GM12865 (cell line): ENCODE data around the gene TBC1D22A.

Experiments
- DNase-seq: peaks from one replicate; pipeline ENCODE4 v3.0.0; 2010; ENCODE audit warnings: low read depth
- H3K4me3 ChIP-seq: 2 replicates; pipeline ENCODE4 v1.5.1; 2011; ENCODE audit warnings: mild to moderate bottlenecking, low read depth, low read length, control low read depth
- CTCF ChIP-seq: IDR thresholded peaks from 2 replicates; pipeline ENCODE4 v1.5.1; 2011; ENCODE audit warnings: low read length, control low read depth, low read depth, inconsistent platforms; ENCODE audit not compliant: insufficient read depth; ENCODE audit errors: missing control alignments

Gene TBC1D22A

DNA sequence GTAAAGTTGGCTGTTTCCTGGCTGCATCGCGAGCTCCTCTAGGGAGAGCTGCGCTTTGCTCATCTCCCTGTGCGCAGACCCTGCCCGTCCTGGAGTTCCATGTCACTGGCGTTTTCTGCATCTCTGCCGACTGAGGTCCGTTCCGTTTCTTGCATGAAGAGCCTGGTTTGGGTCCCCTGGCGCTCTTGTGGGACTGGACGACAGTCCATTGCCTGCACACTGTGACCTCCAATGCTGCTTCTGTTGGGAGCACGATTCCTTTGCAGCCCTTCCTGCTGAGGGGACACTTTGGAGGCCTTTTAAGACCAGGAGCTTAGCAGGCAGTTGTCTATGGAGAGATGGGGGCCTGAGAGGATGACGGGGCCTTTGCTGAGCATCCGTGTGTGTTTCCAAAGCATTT lies 90.3 kb downstream of the TBC1D22A start:
- DNase-seq: no peak
- no peak for TF ChIP-seq CTCF
- no peak overlapping the region for H3K4me3 ChIP-seq

DNA sequence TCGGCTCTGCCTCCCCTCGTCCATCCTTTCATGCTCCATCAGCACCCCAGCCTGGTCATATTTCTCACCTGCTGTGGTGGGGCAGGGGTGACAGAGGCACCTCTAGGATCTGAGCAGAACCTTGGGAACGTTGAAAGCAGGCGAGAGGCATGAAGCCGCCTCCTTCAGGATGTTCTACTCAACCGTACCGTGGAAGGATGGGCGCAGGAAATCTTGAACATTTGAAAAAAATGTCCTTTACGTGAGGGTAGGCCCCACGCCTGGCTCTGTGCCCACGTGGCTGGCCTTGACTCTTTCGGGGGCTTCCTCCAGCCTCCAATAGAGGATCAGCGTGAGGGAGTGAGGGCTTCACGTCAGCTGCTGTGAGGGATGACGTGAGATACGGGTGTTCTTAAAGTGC lies 90.7 kb downstream of the TBC1D22A start:
- H3K4me3 ChIP-seq: no peak overlapping the region
- TF ChIP-seq CTCF: no peak
- no peak for DNase-seq

- no peak overlapping the region for H3K4me3 ChIP-seq
- TF ChIP-seq CTCF: no peak
- no peak for DNase-seq
Observed at GRCh38 chr22:46854125-46854870, 91.8 kb downstream of the TBC1D22A start.

GRCh38 chr22:46855681-46856080 lies 93.2 kb downstream of the TBC1D22A start:
- TF ChIP-seq CTCF: no peak
- no peak for DNase-seq
- H3K4me3 ChIP-seq: no peak overlapping the region

DNA sequence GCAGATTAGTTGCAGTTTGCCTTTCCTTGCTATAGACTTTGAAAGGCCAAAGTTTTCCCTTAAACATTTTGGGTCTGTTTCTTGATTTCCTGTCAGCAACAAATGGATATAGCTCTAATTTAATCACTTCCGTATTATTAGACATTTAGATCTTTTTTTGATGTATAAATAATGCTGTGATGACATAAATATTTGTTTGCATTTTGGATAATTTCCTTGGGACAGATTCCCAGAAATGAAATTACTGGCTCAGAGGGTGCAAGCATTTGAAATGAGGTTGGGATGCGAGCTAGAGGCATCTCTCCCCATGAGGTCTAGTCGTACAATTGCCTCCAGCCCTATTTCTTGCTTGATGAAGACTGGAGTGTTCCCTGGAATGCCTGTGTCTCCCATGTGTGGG lies 94.2 kb downstream of the TBC1D22A start:
- no peak for TF ChIP-seq CTCF
- no peak overlapping the region for H3K4me3 ChIP-seq
- no peak for DNase-seq

- no peak for DNase-seq
- TF ChIP-seq CTCF: no peak
- H3K4me3 ChIP-seq: no peak overlapping the region
Observed at GRCh38 chr22:46857142-46857884, 94.9 kb downstream of the TBC1D22A start.

DNA sequence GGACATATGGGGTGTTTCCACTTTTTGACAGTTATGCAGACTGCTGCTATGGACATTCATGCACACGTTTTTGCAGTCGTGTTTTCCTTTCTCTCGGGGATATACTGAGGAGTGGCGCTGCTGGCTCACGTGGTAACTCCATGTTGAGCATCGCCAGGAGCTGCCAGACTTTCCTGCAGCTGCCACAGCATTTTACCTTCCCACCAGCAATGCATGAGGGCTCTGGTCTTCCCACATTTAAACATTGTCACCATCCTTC lies 95.4 kb downstream of the TBC1D22A start:
- no peak for DNase-seq
- H3K4me3 ChIP-seq: no peak overlapping the region

More for the DNA sequence above, 95.4 kb downstream of the TBC1D22A start:
- no peak for TF ChIP-seq CTCF
